CD14-positive monocyte (primary cell): Measurements from ENCODE around the gene UBXN7. TPM values are rescaled to one million over a fixed set of nuclear protein-coding genes. Genes with fewer than 3 reads are reported as not detected.

ENCODE experiments used
- DNase-seq, 3 donors: peaks; one replicate each; pipeline ENCODE4 v3.0.0-alpha.2; 2011 to 2022
- H2AFZ ChIP-seq: 2 replicates; pipeline ENCODE4 v1.6.0; 2012; ENCODE audit warnings: mild to moderate bottlenecking, low read depth, low read length, inconsistent platforms; ENCODE audit not compliant: insufficient read depth, poor library complexity, severe bottlenecking
- H3K27ac ChIP-seq, 2 donors: 1 replicate in 1 of 2; 2 replicates in 1 of 2; pipeline ENCODE4 v1.5.1; 2012 to 2013; ENCODE audit warnings: low read length in 2 of 2, control low read depth in 1 of 2, inconsistent platforms in 1 of 2, low read depth in 1 of 2, mild to moderate bottlenecking in 1 of 2
- H3K27me3 ChIP-seq, 2 donors: one replicate each; pipeline versions ENCODE4 v1.6.0 to v1.6.1; 2011 to 2013; ENCODE audit warnings: low read length in 2 of 2; ENCODE audit not compliant: control insufficient read depth in 2 of 2, insufficient read depth in 2 of 2
- H3K36me3 ChIP-seq, 2 donors: replicated peaks in 1 of 2; 1 replicate in 1 of 2; 2 replicates in 1 of 2; pipeline versions ENCODE4 v1.5.1 to v1.6.1; 2012 to 2013; ENCODE audit warnings: low read length in 2 of 2, control low read depth in 1 of 2, inconsistent platforms in 1 of 2, mild to moderate bottlenecking in 1 of 2; ENCODE audit not compliant: insufficient read depth in 2 of 2, control insufficient read depth in 1 of 2
- H3K4me1 ChIP-seq, 2 donors: 1 replicate in 1 of 2; 2 replicates in 1 of 2; pipeline versions ENCODE4 v1.5.1 to v1.6.1; 2012 to 2013; ENCODE audit warnings: low read length in 2 of 2, control low read depth in 1 of 2, inconsistent platforms in 1 of 2, mild to moderate bottlenecking in 1 of 2, moderate library complexity in 1 of 2; ENCODE audit not compliant: insufficient read depth in 2 of 2, control insufficient read depth in 1 of 2
- H3K4me2 ChIP-seq: replicated peaks from 2 replicates; pipeline ENCODE3; 2012; ENCODE audit warnings: low read length, moderate library complexity, mild to moderate bottlenecking; ENCODE audit not compliant: poor library complexity, severe bottlenecking; ENCODE audit errors: extremely low read depth
- H3K4me3 ChIP-seq, 3 experiments: fragments of 200-600 bp in 1 of 3; sonication (generic) in 1 of 3; replicated peaks in 1 of 3; 1 replicate in 2 of 3; 2 replicates in 1 of 3; pipeline ENCODE4 v1.5.1; 2011 to 2013; ENCODE audit warnings: low read length in 3 of 3, mild to moderate bottlenecking in 3 of 3, control low read depth in 2 of 3, low read depth in 2 of 3, inconsistent platforms in 1 of 3, moderate library complexity in 1 of 3
- H3K79me2 ChIP-seq: 2 replicates; pipeline ENCODE4 v1.6.0; 2012; ENCODE audit warnings: mild to moderate bottlenecking, control low read depth, inconsistent platforms, low read length, moderate library complexity; ENCODE audit not compliant: insufficient read depth
- H3K9ac ChIP-seq: 2 replicates; pipeline ENCODE4 v1.6.0; 2017; ENCODE audit warnings: low read length, mild to moderate bottlenecking; ENCODE audit not compliant: insufficient read depth, poor library complexity, severe bottlenecking
- H3K9me3 ChIP-seq, 2 donors: replicated peaks in 1 of 2; 1 replicate in 1 of 2; 2 replicates in 1 of 2; pipeline versions ENCODE4 v1.5.1 to v1.6.1; 2012 to 2013; ENCODE audit warnings: low read length in 2 of 2, control low read depth in 1 of 2; ENCODE audit not compliant: control insufficient read depth in 1 of 2, insufficient read depth in 1 of 2
- H4K20me1 ChIP-seq: 2 replicates; pipeline ENCODE4 v1.6.0; 2012; ENCODE audit warnings: mild to moderate bottlenecking, low read length, control low read depth, moderate library complexity; ENCODE audit not compliant: insufficient read depth
- H3K27ac Mint-ChIP-seq, 7 donors: one replicate each; pipeline ENCODE4 v1.8.0; 2020; ENCODE audit warnings: mild to moderate bottlenecking in 7 of 7, mixed read lengths in 7 of 7, moderate library complexity in 6 of 7, inconsistent platforms in 2 of 7
- H3K27me3 Mint-ChIP-seq, 3 donors: one replicate each; pipeline ENCODE4 v1.8.0; 2021 to 2022; ENCODE audit warnings: low read depth in 3 of 3, mild to moderate bottlenecking in 3 of 3, mixed read lengths in 3 of 3, moderate library complexity in 3 of 3, inconsistent platforms in 1 of 3
- H3K36me3 Mint-ChIP-seq, 2 donors: one replicate each; pipeline ENCODE4 v1.8.0; 2020; ENCODE audit warnings: mixed read lengths in 2 of 2, inconsistent platforms in 1 of 2, mild to moderate bottlenecking in 1 of 2
- H3K4me1 Mint-ChIP-seq: one replicate; pipeline ENCODE4 v1.8.0; 2020; ENCODE audit warnings: mild to moderate bottlenecking, mixed read lengths
- H3K4me3 Mint-ChIP-seq, 2 donors: one replicate each; pipeline ENCODE4 v1.8.0; 2020; ENCODE audit warnings: mild to moderate bottlenecking in 2 of 2, mixed read lengths in 2 of 2, moderate library complexity in 1 of 2
- H3K9me3 Mint-ChIP-seq, 7 donors: one replicate each; pipeline ENCODE4 v1.8.0; 2020 to 2022; ENCODE audit warnings: mixed read lengths in 7 of 7, mild to moderate bottlenecking in 6 of 7, moderate library complexity in 6 of 7, inconsistent platforms in 2 of 7
- CTCF ChIP-seq: fragments of 200-600 bp; IDR thresholded peaks from one replicate; pipeline ENCODE4 v1.8.0; 2022; ENCODE audit warnings: antibody characterized with exemption, mild to moderate bottlenecking
- WGBS: methylation state at CpG from one replicate; pipeline ENCODE4 v1.1.5; 2013; ENCODE audit warnings: missing lambda C conversion rate; ENCODE audit not compliant: insufficient coverage; 5-methylcytosine and 5-hydroxymethylcytosine counted together
- intact Hi-C, 2 donors: fragments of 100-400 bp; cut with micrococcal nuclease; formaldehyde crosslinking; loops; one replicate each; pipeline versions ENCODE4 v1.15.0 to v1.15.1; 2023
- polyA plus RNA-seq, 3 donors: library from polyadenylated mRNA; depleted of rRNA in 1 of 3; unstranded in 2 of 3; stranded (reverse) in 1 of 3; fragments of 300-500 nt in 2 of 3; fragments of >200 nt in 1 of 3; fragmentation: Illumina TruSeq in 2 of 3; gene quantifications; 1 replicate in 2 of 3; 2 replicates in 1 of 3; pipeline ENCODE4 v1.2.3, GENCODE V29; 2012 to 2021

Gene UBXN7
- polyA plus RNA-seq, 3 donors, result 10.5 to 15.8 (median 13.6) TPM

GRCh38 chr3:196399485-196399945 is 32.7 kb downstream of the UBXN7 start:
- H3K4me1 Mint-ChIP-seq, result no peaks in the 10 kb centered on the region
- Histone ChIP-seq H3K9ac (no peak overlapping the region), H3K4me2 (no peak overlapping the region), H3K9me3 (no peaks in the 10 kb centered on the region), H3K27me3 (no peaks in the 10 kb centered on the region), H3K79me2 (no peaks in the 10 kb centered on the region), H4K20me1 (peaks cover 38% of the 10 kb centered on the region), H3K27ac (no peak overlapping the region), H3K36me3 (peaks cover 31 to 77% of the 10 kb centered on the region in 2 donors), H2AFZ (no peak overlapping the region), H3K4me3 (no peak overlapping the region), H3K4me1 (no peaks in the 10 kb centered on the region)
- H3K27ac Mint-ChIP-seq, result peak overlapping the region in 2 of 7 donors; percentile 37 to 55
- no peak overlapping the region for H3K4me3 Mint-ChIP-seq
- WGBS, result no CpG with 5 or more reads among the region's 3 CpGs
- H3K36me3 Mint-ChIP-seq, result peaks cover 53 to 55% of the 10 kb centered on the region in 2 donors
- no peak for TF ChIP-seq CTCF
- peaks cover 0 to 2% (median 0%) of the 10 kb centered on the region in 7 donors for H3K9me3 Mint-ChIP-seq
- DNase-seq, result no peak
- H3K27me3 Mint-ChIP-seq, result no peaks in the 10 kb centered on the region
- intact Hi-C loops, result no loop called here

- Mint-ChIP-seq H3K27ac (peak overlapping the region in 1 of 7 donors; percentile 18), H3K4me3 (no peak overlapping the region), H3K36me3 (peaks cover 53 to 59% of the 10 kb centered on the region in 2 donors), H3K4me1 (no peaks in the 10 kb centered on the region), H3K9me3 (peaks cover 0 to 2% (median 0%) of the 10 kb centered on the region in 7 donors), H3K27me3 (no peaks in the 10 kb centered on the region)
- 100% methylated on average over 1 of the region's 7 CpGs for WGBS
- no peak overlapping the region for H3K4me2 ChIP-seq
- no peak overlapping the region for H3K4me3 ChIP-seq
- no peak overlapping the region for H2AFZ ChIP-seq
- no peaks in the 10 kb centered on the region for H3K27me3 ChIP-seq
- intact Hi-C loops, result no loop called here
- peaks cover 29 to 80% of the 10 kb centered on the region in 2 donors for H3K36me3 ChIP-seq
- no peaks in the 10 kb centered on the region for H3K79me2 ChIP-seq
- H3K9me3 ChIP-seq, result no peaks in the 10 kb centered on the region
- DNase-seq, result no peak
- no peak overlapping the region for H3K27ac ChIP-seq
- no peak overlapping the region for H3K9ac ChIP-seq
- peaks cover 40% of the 10 kb centered on the region for H4K20me1 ChIP-seq
- no peaks in the 10 kb centered on the region for H3K4me1 ChIP-seq
- TF ChIP-seq CTCF, result no peak
These were observed 33.4 kb downstream of the UBXN7 start for GRCh38 chr3:196398782-196399181.
